CD4-positive, alpha-beta T cell (primary cell): Measurements from ENCODE around the gene THSD7A. TPM values are rescaled to one million over a fixed set of nuclear protein-coding genes. Genes with fewer than 3 reads are reported as not detected.

ENCODE experiments used
- ATAC-seq: fragments of 200-7000 bp; cut with Tn5 transposase; one replicate; pipeline ENCODE4 v1.10.0; 2022; ENCODE audit warnings: mild to moderate bottlenecking; ENCODE audit not compliant: poor library complexity
- CTCF ChIA-PET: fragments of 350-600 bp; sonication (Branson Sonifier 250); formaldehyde crosslinking; loops from one replicate; lab custom pipeline; 2021; ENCODE audit warnings: antibody characterized with exemption, inconsistent platforms; lab: Charles Lee
- POLR2A ChIA-PET: fragments of 350-600 bp; sonication (Branson Sonifier 250); formaldehyde crosslinking; loops from one replicate; lab custom pipeline; 2021; ENCODE audit warnings: antibody characterized with exemption, inconsistent platforms; lab: Charles Lee
- DNase-seq, 14 experiments: peaks; one replicate each; pipeline ENCODE4 v3.0.0-alpha.2; 2013 to 2020; ENCODE audit warnings: mixed read lengths in 2 of 14
- H3K27ac ChIP-seq, 2 donors: one replicate each; pipeline versions ENCODE4 v1.5.1 to v1.7.0; 2013; ENCODE audit warnings: low read length in 2 of 2, low read depth in 1 of 2, mild to moderate bottlenecking in 1 of 2
- H3K27me3 ChIP-seq, 2 experiments: 1 replicate in 1 of 2; 2 replicates in 1 of 2; pipeline versions ENCODE4 v1.6.1 to v1.7.0; 2013; ENCODE audit warnings: low read length in 2 of 2, control low read depth in 1 of 2, mild to moderate bottlenecking in 1 of 2, moderate library complexity in 1 of 2; ENCODE audit not compliant: insufficient read depth in 2 of 2, control insufficient read depth in 1 of 2
- H3K36me3 ChIP-seq: one replicate; pipeline ENCODE4 v1.6.1; 2013; ENCODE audit warnings: low read length, control low read depth; ENCODE audit not compliant: insufficient read depth
- H3K4me1 ChIP-seq: one replicate; pipeline ENCODE4 v1.6.1; 2013; ENCODE audit warnings: low read length, control low read depth; ENCODE audit not compliant: insufficient read depth
- H3K4me3 ChIP-seq: one replicate; pipeline ENCODE4 v1.5.1; 2013; ENCODE audit warnings: mild to moderate bottlenecking, low read length, moderate library complexity
- H3K9me3 ChIP-seq, 2 experiments: 1 replicate in 1 of 2; 2 replicates in 1 of 2; pipeline versions ENCODE4 v1.6.1 to v1.7.0; 2013; ENCODE audit warnings: low read length in 2 of 2, mild to moderate bottlenecking in 2 of 2, control low read depth in 1 of 2, moderate library complexity in 1 of 2; ENCODE audit not compliant: control insufficient read depth in 1 of 2, insufficient read depth in 1 of 2
- H3K27ac Mint-ChIP-seq: one replicate; pipeline ENCODE4 v1.8.0; 2020; ENCODE audit warnings: mixed read lengths
- H3K27me3 Mint-ChIP-seq: one replicate; pipeline ENCODE4 v1.8.0; 2021; ENCODE audit warnings: mixed read lengths
- H3K36me3 Mint-ChIP-seq: one replicate; pipeline ENCODE4 v1.8.0; 2021; ENCODE audit warnings: low read depth, mixed read lengths
- H3K4me1 Mint-ChIP-seq: one replicate; pipeline ENCODE4 v1.8.0; 2021; ENCODE audit warnings: low read depth, mixed read lengths
- H3K4me3 Mint-ChIP-seq: one replicate; pipeline ENCODE4 v1.8.0; 2020; ENCODE audit warnings: mild to moderate bottlenecking, mixed read lengths
- H3K9me3 Mint-ChIP-seq: one replicate; pipeline ENCODE4 v1.8.0; 2020; ENCODE audit warnings: mixed read lengths
- CTCF ChIP-seq: fragments of 200-600 bp; IDR thresholded peaks from one replicate; pipeline ENCODE4 v1.8.0; 2022; ENCODE audit warnings: antibody characterized with exemption, mild to moderate bottlenecking
- intact Hi-C, 2 experiments: fragments of 100-400 bp; cut with DNase I in 1 of 2; cut with micrococcal nuclease in 1 of 2; formaldehyde crosslinking; loops; one replicate each; pipeline versions ENCODE4 v1.15.1 to v1.9.0; 2023 to 2025; cut with DNase I, micrococcal nuclease
- total RNA-seq, 174 experiments: library from RNA in 2 of 174; stranded (reverse) in 2 of 174; gene quantifications; one replicate each; pipeline ENCODE4 v1.2.3 and lab custom pipeline; 2021 to 2026

THSD7A gene
- total RNA-seq, 2 experiments from 2014 or later, result not detected

- no peak overlapping the region for H3K27ac ChIP-seq
- H3K9me3 ChIP-seq, result no peaks in the 10 kb centered on the region
- no peak for TF ChIP-seq CTCF
- DNase-seq (no peak), ATAC-seq (no peak)
- no peaks in the 10 kb centered on the region for H3K27me3 Mint-ChIP-seq
- H3K27ac Mint-ChIP-seq, result no peak overlapping the region
- no peak overlapping the region for H3K4me3 ChIP-seq
- H3K9me3 Mint-ChIP-seq, result peaks cover 2% of the 10 kb centered on the region
- ChIA-PET CTCF (interaction anchor here (1.4 kb wide), 1 partner anchor 8 kb away, joined by 4 read pairs; no protein-coding TSS in a partner anchor), POLR2A (no interaction called here)
- H3K27me3 ChIP-seq, result no peaks in the 10 kb centered on the region
- no peaks in the 10 kb centered on the region for H3K36me3 ChIP-seq
- intact Hi-C loops, result no loop called here
- H3K4me1 ChIP-seq, result no peaks in the 10 kb centered on the region
- no peaks in the 10 kb centered on the region for H3K4me1 Mint-ChIP-seq
- H3K4me3 Mint-ChIP-seq, result no peak overlapping the region
- no peaks in the 10 kb centered on the region for H3K36me3 Mint-ChIP-seq
Measured at GRCh38 chr7:11726001-11726793, 105.8 kb downstream of the THSD7A start.

GRCh38 chr7:11716185-11716584, 115.8 kb downstream of the THSD7A start:
- Mint-ChIP-seq H3K9me3 (no peaks in the 10 kb centered on the region), H3K27ac (no peak overlapping the region), H3K27me3 (no peaks in the 10 kb centered on the region), H3K4me1 (no peaks in the 10 kb centered on the region), H3K4me3 (no peak overlapping the region), H3K36me3 (no peaks in the 10 kb centered on the region)
- no peak for ATAC-seq
- ChIA-PET POLR2A (no interaction called here), CTCF (no interaction called here)
- DNase-seq, result no peak
- no peaks in the 10 kb centered on the region for H3K9me3 ChIP-seq
- no peaks in the 10 kb centered on the region for H3K27me3 ChIP-seq
- intact Hi-C loops, result no loop called here
- TF ChIP-seq CTCF, result no peak
- H3K4me3 ChIP-seq, result no peak overlapping the region
- no peaks in the 10 kb centered on the region for H3K4me1 ChIP-seq
- no peak overlapping the region for H3K27ac ChIP-seq
- H3K36me3 ChIP-seq, result no peaks in the 10 kb centered on the region

- Histone ChIP-seq H3K4me1 (no peaks in the 10 kb centered on the region), H3K36me3 (no peaks in the 10 kb centered on the region), H3K4me3 (no peak overlapping the region), H3K9me3 (no peaks in the 10 kb centered on the region), H3K27me3 (no peaks in the 10 kb centered on the region), H3K27ac (no peak overlapping the region)
- Mint-ChIP-seq H3K27ac (no peak overlapping the region), H3K4me3 (no peak overlapping the region), H3K4me1 (no peaks in the 10 kb centered on the region), H3K36me3 (no peaks in the 10 kb centered on the region), H3K27me3 (no peaks in the 10 kb centered on the region), H3K9me3 (no peaks in the 10 kb centered on the region)
- POLR2A ChIA-PET, result no interaction called here
- CTCF ChIA-PET, result no interaction called here
- DNase-seq (no peak), ATAC-seq (no peak)
- TF ChIP-seq CTCF, result no peak
- intact Hi-C loops, result no loop called here
Measured at GRCh38 chr7:11714676-11715075, 117.3 kb downstream of the THSD7A start.
